Liver (tissue), 9 donors: Measurements from ENCODE around the gene SPATA32. TPM values are rescaled to one million over a fixed set of nuclear protein-coding genes. Genes with fewer than 3 reads are reported as not detected.

Experiments
- DNase-seq: peaks from one replicate; pipeline ENCODE4 v3.0.0-alpha.2; 2017; ENCODE audit warnings: low spot score
- H3K27ac ChIP-seq, 2 donors: one replicate each; pipeline ENCODE4 v1.7.0; 2013; ENCODE audit warnings: inconsistent platforms in 2 of 2, low read length in 2 of 2, control low read depth in 1 of 2, low read depth in 1 of 2, mild to moderate bottlenecking in 1 of 2
- H3K27me3 ChIP-seq, 4 donors: one replicate each; pipeline versions ENCODE4 v1.6.1 to v1.7.0; 2013; ENCODE audit warnings: low read length in 3 of 4, inconsistent platforms in 1 of 4, mild to moderate bottlenecking in 1 of 4, moderate library complexity in 1 of 4; ENCODE audit not compliant: control insufficient read depth in 4 of 4, insufficient read depth in 4 of 4
- H3K36me3 ChIP-seq, 4 donors: one replicate each; pipeline versions ENCODE4 v1.6.1 to v1.7.0; 2013; ENCODE audit warnings: low read length in 3 of 4, mild to moderate bottlenecking in 3 of 4, low read depth in 1 of 4, moderate library complexity in 1 of 4; ENCODE audit not compliant: control insufficient read depth in 4 of 4, insufficient read depth in 3 of 4
- H3K4me1 ChIP-seq, 4 donors: one replicate each; pipeline versions ENCODE4 v1.6.1 to v1.7.0; 2013; ENCODE audit warnings: low read length in 3 of 4, mild to moderate bottlenecking in 3 of 4, moderate library complexity in 1 of 4; ENCODE audit not compliant: control insufficient read depth in 4 of 4, insufficient read depth in 4 of 4
- H3K4me3 ChIP-seq, 3 donors: one replicate each; pipeline versions ENCODE4 v1.6.1 to v1.7.0; 2013; ENCODE audit warnings: low read length in 3 of 3, control low read depth in 1 of 3, low read depth in 1 of 3, mild to moderate bottlenecking in 1 of 3
- H3K9ac ChIP-seq, 2 donors: one replicate each; pipeline ENCODE4 v1.7.0; 2013; ENCODE audit warnings: low read length in 2 of 2, mild to moderate bottlenecking in 2 of 2, moderate library complexity in 2 of 2, control low read depth in 1 of 2, low read depth in 1 of 2
- H3K9me3 ChIP-seq, 4 donors: one replicate each; pipeline versions ENCODE4 v1.6.1 to v1.7.0; 2013; ENCODE audit warnings: low read length in 3 of 4; ENCODE audit not compliant: control insufficient read depth in 4 of 4
- CTCF ChIP-seq: fragments of 150-350 bp; IDR thresholded peaks from 2 replicates; pipeline ENCODE4 v1.5.1; 2017; ENCODE audit warnings: improper control_type of control experiment, low read depth, low read length; ENCODE audit not compliant: missing input control
- EGR1 ChIP-seq, 2 donors: IDR thresholded peaks; 2 replicates each; pipeline ENCODE4 v1.6.1; 2016 to 2018; ENCODE audit warnings: antibody characterized with exemption in 2 of 2, low read depth in 2 of 2
- FOXA1 ChIP-seq: IDR thresholded peaks from 2 replicates; pipeline ENCODE4 v1.6.1; 2016; ENCODE audit warnings: antibody characterized with exemption
- FOXA2 ChIP-seq: IDR thresholded peaks from 2 replicates; pipeline ENCODE4 v1.6.1; 2016; ENCODE audit warnings: antibody characterized with exemption
- GABPA ChIP-seq, 2 donors: IDR thresholded peaks in 1 of 2; conservative IDR thresholded peaks in 1 of 2; 2 replicates each; pipeline ENCODE4 v1.6.1; 2016; ENCODE audit warnings: antibody characterized with exemption in 2 of 2, mild to moderate bottlenecking in 1 of 2, moderate library complexity in 1 of 2
- HNF4A ChIP-seq, 2 donors: conservative IDR thresholded peaks; 2 replicates each; pipeline ENCODE4 v1.6.1; 2016; ENCODE audit warnings: antibody characterized with exemption in 2 of 2, mild to moderate bottlenecking in 2 of 2
- HNF4G ChIP-seq: IDR thresholded peaks from 2 replicates; pipeline ENCODE4 v1.6.1; 2016; ENCODE audit warnings: antibody characterized with exemption
- JUND ChIP-seq, 2 donors: IDR thresholded peaks; 2 replicates each; pipeline ENCODE4 v1.6.1; 2016; ENCODE audit warnings: antibody characterized with exemption in 2 of 2
- NR2F2 ChIP-seq: IDR thresholded peaks from 2 replicates; pipeline ENCODE4 v1.6.1; 2016; ENCODE audit warnings: antibody characterized with exemption
- RAD21 ChIP-seq, 2 donors: IDR thresholded peaks; 2 replicates each; pipeline ENCODE4 v1.6.1; 2016; ENCODE audit warnings: antibody characterized with exemption in 2 of 2, mild to moderate bottlenecking in 2 of 2
- REST ChIP-seq: IDR thresholded peaks from 2 replicates; pipeline ENCODE4 v1.6.1; 2016; ENCODE audit warnings: antibody characterized with exemption, mild to moderate bottlenecking
- RXRA ChIP-seq, 2 donors: IDR thresholded peaks; 2 replicates each; pipeline ENCODE4 v1.6.1; 2017 to 2018; ENCODE audit warnings: antibody characterized with exemption in 2 of 2, mild to moderate bottlenecking in 1 of 2
- SP1 ChIP-seq: IDR thresholded peaks from 2 replicates; pipeline ENCODE4 v1.6.1; 2018; ENCODE audit warnings: antibody characterized with exemption, mild to moderate bottlenecking
- TAF1 ChIP-seq: conservative IDR thresholded peaks from 2 replicates; pipeline ENCODE4 v1.6.1; 2016; ENCODE audit warnings: antibody characterized with exemption, mild to moderate bottlenecking
- YY1 ChIP-seq: IDR thresholded peaks from 2 replicates; pipeline ENCODE4 v1.6.1; 2016; ENCODE audit warnings: antibody characterized with exemption, mild to moderate bottlenecking
- WGBS: extraction: QIAGEN DNeasy Blood & Tissue Kit; methylation state at CpG from one replicate; pipeline ENCODE4 v1.1.7; 2013; 5-methylcytosine and 5-hydroxymethylcytosine counted together
- polyA plus RNA-seq, 2 donors: library from polyadenylated mRNA; stranded (reverse) in 1 of 2; unstranded in 1 of 2; fragments of 200-250 nt in 1 of 2; fragments of >200 nt in 1 of 2; fragmentation: Nextera tagmentation in 1 of 2; extraction: Ambion mirVana in 1 of 2; gene quantifications; one replicate each; pipeline versions ENCODE4 v1.2.1 to v1.2.3, GENCODE V29; 2013 to 2015
- total RNA-seq, 2 donors: library from RNA; depleted of rRNA; stranded (reverse); fragments of >200 nt; gene quantifications; one replicate each; pipeline ENCODE4 v1.2.3, GENCODE V29; 2014
- TF ChIP-seq, protein P1 (sequence below): IDR thresholded peaks from 2 replicates; pipeline ENCODE4 v1.6.1; 2016; ENCODE audit warnings: antibody characterized with exemption
- TF ChIP-seq, protein P2 (sequence below): IDR thresholded peaks from 2 replicates; pipeline ENCODE4 v1.6.1; 2016; ENCODE audit warnings: antibody characterized with exemption
- TF ChIP-seq, protein P3 (sequence below): IDR thresholded peaks from 2 replicates; pipeline ENCODE4 v1.6.1; 2016; ENCODE audit warnings: antibody characterized with exemption
- donor health status: healthy.
- donor health status: healthy.
- donor health status: healthy.
- donor health status: healthy.
- donor health status: healthy.

Gene SPATA32
- total and polyA plus RNA-seq, 4 donors: not detected

GRCh38 chr17:45311401-45311759 is 49.5 kb upstream of the SPATA32 start (continued):
- TF ChIP-seq SP1 (no peak), FOXA2 (no peak), YY1 (no peak), JUND (IDR thresholded peaks at IDR 0.05) (no peak), HNF4A (conservative IDR thresholded peaks at IDR 0.05) (no peak), TAF1 (no peak), RAD21 (IDR thresholded peaks at IDR 0.05) (no peak)
- TF ChIP-seq, protein P1, sequence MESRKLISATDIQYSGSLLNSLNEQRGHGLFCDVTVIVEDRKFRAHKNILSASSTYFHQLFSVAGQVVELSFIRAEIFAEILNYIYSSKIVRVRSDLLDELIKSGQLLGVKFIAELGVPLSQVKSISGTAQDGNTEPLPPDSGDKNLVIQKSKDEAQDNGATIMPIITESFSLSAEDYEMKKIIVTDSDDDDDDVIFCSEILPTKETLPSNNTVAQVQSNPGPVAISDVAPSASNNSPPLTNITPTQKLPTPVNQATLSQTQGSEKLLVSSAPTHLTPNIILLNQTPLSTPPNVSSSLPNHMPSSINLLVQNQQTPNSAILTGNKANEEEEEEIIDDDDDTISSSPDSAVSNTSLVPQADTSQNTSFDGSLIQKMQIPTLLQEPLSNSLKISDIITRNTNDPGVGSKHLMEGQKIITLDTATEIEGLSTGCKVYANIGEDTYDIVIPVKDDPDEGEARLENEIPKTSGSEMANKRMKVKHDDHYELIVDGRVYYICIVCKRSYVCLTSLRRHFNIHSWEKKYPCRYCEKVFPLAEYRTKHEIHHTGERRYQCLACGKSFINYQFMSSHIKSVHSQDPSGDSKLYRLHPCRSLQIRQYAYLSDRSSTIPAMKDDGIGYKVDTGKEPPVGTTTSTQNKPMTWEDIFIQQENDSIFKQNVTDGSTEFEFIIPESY: no peak

DNA sequence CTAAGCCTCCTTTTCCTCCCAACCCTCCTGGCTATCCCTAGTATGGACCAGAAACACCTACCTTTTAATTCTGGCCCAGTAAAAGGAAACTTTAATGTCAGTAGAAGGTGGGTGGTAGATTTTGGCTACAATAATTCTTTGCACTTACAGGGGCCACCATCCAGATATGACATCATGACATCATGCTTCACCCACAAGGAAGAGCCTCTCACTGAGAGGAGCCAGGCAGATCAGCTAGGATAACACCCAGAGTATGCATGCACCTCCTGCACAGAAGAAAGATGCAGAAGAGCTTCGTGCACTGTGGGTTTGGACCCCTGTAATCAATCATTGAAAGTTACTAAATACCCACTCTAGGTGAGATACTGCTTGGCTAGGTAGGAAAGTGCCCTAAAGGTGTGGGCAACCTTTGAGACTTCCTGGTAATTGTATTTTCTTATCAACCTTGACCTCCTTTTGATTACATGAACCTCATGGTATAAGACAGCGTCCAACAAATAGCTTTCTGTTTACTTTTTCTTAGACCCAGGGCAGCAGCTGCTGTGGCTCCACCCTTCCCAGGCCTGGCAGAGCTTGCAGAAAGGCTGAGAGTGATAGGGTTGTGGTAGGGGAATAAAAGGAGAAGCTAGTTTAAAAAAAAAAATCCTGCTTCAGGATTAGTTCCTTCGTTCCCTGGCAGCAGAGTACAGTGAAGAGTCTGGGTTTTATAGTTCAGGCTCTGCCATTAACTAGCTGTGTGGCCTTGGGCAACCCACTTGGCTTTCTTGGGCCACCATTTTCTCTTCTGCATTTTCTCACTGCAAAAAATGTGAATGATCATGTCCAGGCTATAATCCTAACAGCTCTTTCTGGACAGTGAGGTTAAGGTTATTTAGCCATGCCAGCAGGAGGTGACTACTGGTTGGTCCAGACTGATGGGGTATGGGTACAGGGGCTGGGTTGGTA is 48.8 kb upstream of the SPATA32 start:
- peak overlapping the region; percentile 56 to 88 for H3K9ac ChIP-seq
- TF ChIP-seq, protein P2, sequence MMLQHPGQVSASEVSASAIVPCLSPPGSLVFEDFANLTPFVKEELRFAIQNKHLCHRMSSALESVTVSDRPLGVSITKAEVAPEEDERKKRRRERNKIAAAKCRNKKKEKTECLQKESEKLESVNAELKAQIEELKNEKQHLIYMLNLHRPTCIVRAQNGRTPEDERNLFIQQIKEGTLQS: no peak
- TF ChIP-seq REST (peak; percentile 32), HNF4G (peak; percentile 55), CTCF (no peak), EGR1 (IDR thresholded peaks at IDR 0.05; ENCODE audit: low read depth in 2 of 2) (no peak), RAD21 (IDR thresholded peaks at IDR 0.05) (peak; percentile 22 to 37), TAF1 (no peak), HNF4A (conservative IDR thresholded peaks at IDR 0.05) (peak; percentile 79 to 87), NR2F2 (peak; percentile 60), RXRA (IDR thresholded peaks at IDR 0.05) (peak; percentile 76 to 89), FOXA2 (peak; percentile 51), FOXA1 (no peak), GABPA (IDR thresholded peaks at IDR 0.05 in 1 of 2, conservative IDR thresholded peaks at IDR 0.05 in 1 of 2) (no peak), YY1 (peak; percentile 73), SP1 (peak; percentile 60), JUND (IDR thresholded peaks at IDR 0.05) (peak; percentile 55 to 83)
- TF ChIP-seq, protein P1: peak; percentile 63
- TF ChIP-seq, protein P3, sequence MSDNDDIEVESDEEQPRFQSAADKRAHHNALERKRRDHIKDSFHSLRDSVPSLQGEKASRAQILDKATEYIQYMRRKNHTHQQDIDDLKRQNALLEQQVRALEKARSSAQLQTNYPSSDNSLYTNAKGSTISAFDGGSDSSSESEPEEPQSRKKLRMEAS: peak; percentile 65

More for the DNA sequence above, 48.8 kb upstream of the SPATA32 start:
- no peaks in the 10 kb centered on the region for H3K27me3 ChIP-seq
- no peaks in the 10 kb centered on the region for H3K9me3 ChIP-seq
- peaks cover 22 to 90% (median 74%) of the 10 kb centered on the region in 4 donors for H3K4me1 ChIP-seq
- peak overlapping the region; percentile 92 to 96 for H3K27ac ChIP-seq
- no peak overlapping the region for H3K4me3 ChIP-seq
- peaks cover 0 to 2% (median 0%) of the 10 kb centered on the region in 4 donors for H3K36me3 ChIP-seq
- no peak for DNase-seq
- WGBS: 12% methylated on average over 3 of the region's 3 CpGs
